Omental fat pad (tissue), 4 donors: ENCODE data around the gene ABLIM2. TPM values are rescaled to one million over a fixed set of nuclear protein-coding genes. Genes with fewer than 3 reads are reported as not detected.
"Not testable (repeated sequence)": the region's sequence is repeated elsewhere in the genome, so short reads cannot be mapped to it uniquely, and the experiment has no call there.

ENCODE experiments used
- ATAC-seq: fragments of 150-250 bp; one replicate; pipeline ENCODE4 v1.9.1; 2016; ENCODE audit warnings: mild to moderate bottlenecking, moderate library complexity; ENCODE audit not compliant: low FRiP score
- DNase-seq: peaks from one replicate; pipeline ENCODE4 v3.0.0-alpha.2; 2019; ENCODE audit warnings: low spot score
- CTCF ChIP-seq, 3 donors: fragments of 450-650 bp; IDR thresholded peaks; one replicate each; pipeline ENCODE4 v1.5.1; 2016 to 2017; ENCODE audit warnings: antibody characterized with exemption in 3 of 3, mild to moderate bottlenecking in 3 of 3, moderate library complexity in 2 of 3
- total RNA-seq, 4 donors: library from RNA; depleted of rRNA; stranded (reverse); fragments of >200 nt; gene quantifications; one replicate each; pipeline ENCODE4 v1.1.0, GENCODE V29; 2016

The ABLIM2 gene
- total RNA-seq, 4 donors from 2014 or later: 10.1 to 34.2 (median 13.7) TPM

- TF ChIP-seq CTCF (IDR thresholded peaks at IDR 0.05): no peak
- ATAC-seq (no peak), DNase-seq (no peak)
These were observed 12.5 kb downstream of the ABLIM2 start for GRCh38 chr4:8146157-8146556.

GRCh38 chr4:8144359-8144758, 14.3 kb downstream of the ABLIM2 start:
- no peak for DNase-seq

GRCh38 chr4:8143392-8144140, 15.0 kb downstream of the ABLIM2 start:
- no peak for TF ChIP-seq CTCF (IDR thresholded peaks at IDR 0.05)
- no peak for ATAC-seq
- no peak for DNase-seq

More at GRCh38 chr4:8144359-8144758, 14.3 kb downstream of the ABLIM2 start:
- TF ChIP-seq CTCF (IDR thresholded peaks at IDR 0.05): no peak
- ATAC-seq: no peak

GRCh38 chr4:8142556-8142955, 16.1 kb downstream of the ABLIM2 start:
- ATAC-seq: no peak
- no peak for DNase-seq
- no peak for TF ChIP-seq CTCF (IDR thresholded peaks at IDR 0.05)

- DNase-seq (no peak), ATAC-seq (peak; percentile 26)
- TF ChIP-seq CTCF (IDR thresholded peaks at IDR 0.05): no peak
These were observed 16.7 kb downstream of the ABLIM2 start for GRCh38 chr4:8141935-8142334.

- no peak for TF ChIP-seq CTCF (IDR thresholded peaks at IDR 0.05)
- ATAC-seq: no peak
These were observed 17.7 kb downstream of the ABLIM2 start for GRCh38 chr4:8140915-8141314.

GRCh38 chr4:8139726-8140125, 18.9 kb downstream of the ABLIM2 start:
- not testable (repeated sequence) for ATAC-seq

More at GRCh38 chr4:8140915-8141314, 17.7 kb downstream of the ABLIM2 start:
- no peak for DNase-seq

More at GRCh38 chr4:8139726-8140125, 18.9 kb downstream of the ABLIM2 start:
- not testable (repeated sequence) for DNase-seq
